ENCODE results near the gene WARS2.

The WARS2 gene

GRCh38 chr1:119081700-119082099, 58.8 kb downstream of the WARS2 start:
- DNase-seq, result peak; percentile 35

GRCh38 chr1:119081267-119081666, 59.2 kb downstream of the WARS2 start:
- peak; percentile 46 for DNase-seq

GRCh38 chr1:119080586-119080985, 59.9 kb downstream of the WARS2 start:
- peak; percentile 98 for DNase-seq

GRCh38 chr1:119079881-119080280, 60.6 kb downstream of the WARS2 start:
- DNase-seq, result peak; percentile 6

GRCh38 chr1:119075614-119076013, 64.8 kb downstream of the WARS2 start:
- DNase-seq, result peak; percentile 77

GRCh38 chr1:119071321-119071720, 69.1 kb downstream of the WARS2 start:
- no peak for DNase-seq

GRCh38 chr1:119069682-119070081, 70.8 kb downstream of the WARS2 start:
- no peak for DNase-seq

GRCh38 chr1:119068427-119068826, 72.0 kb downstream of the WARS2 start:
- no peak for DNase-seq

- no peak for DNase-seq
These were observed 78.8 kb downstream of the WARS2 start for GRCh38 chr1:119061700-119062099.

- no peak for DNase-seq
These were observed 84.9 kb downstream of the WARS2 start for GRCh38 chr1:119055568-119055967.

GRCh38 chr1:119053917-119054316, 86.5 kb downstream of the WARS2 start:
- DNase-seq, result no peak

GRCh38 chr1:119052267-119052666, 88.2 kb downstream of the WARS2 start:
- no peak for DNase-seq

- DNase-seq, result no peak
These were observed 91.6 kb downstream of the WARS2 start for GRCh38 chr1:119048624-119049404.

GRCh38 chr1:119046785-119047438, 93.5 kb downstream of the WARS2 start:
- DNase-seq, result peak; percentile 78

- DNase-seq, result no peak
These were observed 94.0 kb downstream of the WARS2 start for GRCh38 chr1:119046429-119046784.

GRCh38 chr1:119045096-119045746, 95.2 kb downstream of the WARS2 start:
- DNase-seq, result no peak

- peak; percentile 54 for DNase-seq
These were observed 99.5 kb downstream of the WARS2 start for GRCh38 chr1:119040906-119041305.

- DNase-seq, result no peak
These were observed 100.0 kb downstream of the WARS2 start for GRCh38 chr1:119040489-119040888.

GRCh38 chr1:119038363-119038762, 102.1 kb downstream of the WARS2 start:
- no peak for DNase-seq

- no peak for DNase-seq
These were observed 106.1 kb downstream of the WARS2 start for GRCh38 chr1:119034359-119034758.

GRCh38 chr1:119032986-119033385, 107.5 kb downstream of the WARS2 start:
- no peak for DNase-seq

GRCh38 chr1:119027759-119028158, 112.7 kb downstream of the WARS2 start:
- DNase-seq, result no peak

GRCh38 chr1:119026956-119027355, 113.5 kb downstream of the WARS2 start:
- DNase-seq, result no peak

GRCh38 chr1:119015547-119015946, 124.9 kb downstream of the WARS2 start:
- DNase-seq, result no peak

Data from fibroblast of skin of abdomen (primary cell).